HL-60 (cell line): ENCODE results near the gene SV2C.

Experiments used
- DNase-seq, 2 experiments: peaks; one replicate each; pipeline ENCODE4 v3.0.0-alpha.2; 2010 to 2020; ENCODE audit warnings: low read depth in 1 of 2, low spot score in 1 of 2
- H3K27ac ChIP-seq: fragments of 250-450 bp; sonication (Bioruptor Pico); replicated peaks from 2 replicates; pipeline ENCODE4 v1.5.1; 2020; ENCODE audit warnings: mild to moderate bottlenecking, moderate library complexity
- H3K27me3 ChIP-seq: fragments of 250-450 bp; sonication (Bioruptor Pico); 2 replicates; pipeline ENCODE4 v1.5.1; 2021; ENCODE audit warnings: mild to moderate bottlenecking, moderate library complexity; ENCODE audit not compliant: insufficient read depth, poor library complexity, severe bottlenecking
- H3K4me3 ChIP-seq: replicated peaks from 2 replicates; pipeline ENCODE4 v1.5.1; 2011; ENCODE audit warnings: mild to moderate bottlenecking, control low read depth, low read length; ENCODE audit not compliant: insufficient read depth
- CTCF ChIP-seq: IDR thresholded peaks from one replicate; pipeline ENCODE4 v1.5.1; 2011; ENCODE audit warnings: low read length, control low read depth, inconsistent platforms; ENCODE audit not compliant: insufficient read depth
- GABPA ChIP-seq: IDR thresholded peaks from 2 replicates; pipeline ENCODE4 v1.6.1; 2012; ENCODE audit warnings: low read depth
- POLR2AphosphoS5 ChIP-seq: IDR thresholded peaks from 2 replicates; pipeline ENCODE4 v1.6.1; 2012; ENCODE audit warnings: low read depth
- REST ChIP-seq: IDR thresholded peaks from 2 replicates; pipeline ENCODE4 v1.6.1; 2012; ENCODE audit warnings: low read depth; ENCODE audit not compliant: insufficient replicate concordance
- SPI1 ChIP-seq: IDR thresholded peaks from 2 replicates; pipeline ENCODE4 v1.6.1; 2012; ENCODE audit warnings: low read depth, mild to moderate bottlenecking, borderline replicate concordance

SV2C gene

GRCh38 chr5:76245590-76245989 is 162.4 kb downstream of the SV2C start:
- no peaks in the 10 kb centered on the region for H3K27me3 ChIP-seq
- H3K4me3 ChIP-seq, result no peak overlapping the region
- DNase-seq, result no peak
- TF ChIP-seq GABPA, result no peak
- TF ChIP-seq REST, result no peak
- no peak for TF ChIP-seq POLR2AphosphoS5
- TF ChIP-seq SPI1, result no peak
- TF ChIP-seq CTCF, result no peak
- H3K27ac ChIP-seq, result no peak overlapping the region

DNA sequence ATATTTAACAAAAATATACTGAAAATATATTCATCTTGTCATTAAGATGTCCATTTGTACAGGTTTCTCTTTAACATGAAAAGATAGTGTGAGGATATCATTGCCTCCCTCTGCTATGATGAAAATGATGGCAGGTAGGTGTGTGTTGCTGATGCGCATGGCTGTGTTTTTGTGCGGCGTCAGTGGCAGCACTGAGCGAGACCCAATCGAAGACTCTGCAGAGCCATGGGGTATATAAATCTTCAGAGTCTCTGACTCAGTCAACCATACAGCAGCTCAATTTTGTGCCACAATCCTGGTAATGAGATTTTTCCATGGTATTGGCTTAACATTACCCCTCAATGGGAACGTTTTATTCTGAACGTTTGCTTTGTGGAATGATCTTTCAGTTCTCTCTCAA is 166.4 kb downstream of the SV2C start:
- no peak for TF ChIP-seq SPI1
- no peak for TF ChIP-seq GABPA
- TF ChIP-seq POLR2AphosphoS5, result no peak
- no peak overlapping the region for H3K4me3 ChIP-seq
- no peak for DNase-seq
- no peak overlapping the region for H3K27ac ChIP-seq
- H3K27me3 ChIP-seq, result no peaks in the 10 kb centered on the region

DNA sequence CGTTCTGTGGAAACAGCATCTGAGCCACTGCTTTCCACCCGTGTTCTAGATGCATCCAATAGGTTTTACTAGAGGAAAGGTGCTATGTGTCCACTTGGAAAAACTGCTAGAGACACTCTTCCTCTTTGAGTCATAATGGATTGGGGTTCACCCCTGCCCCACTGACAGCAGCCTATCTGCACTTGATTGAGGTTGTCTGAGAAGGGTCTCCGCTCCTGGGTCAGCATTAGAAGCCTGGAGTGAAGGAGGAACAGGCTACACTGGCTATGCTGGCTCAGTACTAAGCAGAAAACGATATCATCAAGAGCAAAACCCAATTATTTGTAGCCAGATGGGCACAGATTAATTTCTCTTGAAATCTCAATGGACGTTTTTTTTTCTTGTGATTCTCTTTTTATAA is 167.3 kb downstream of the SV2C start:
- TF ChIP-seq REST (no peak), GABPA (no peak), POLR2AphosphoS5 (no peak), SPI1 (no peak), CTCF (no peak)
- Histone ChIP-seq H3K4me3 (no peak overlapping the region), H3K27me3 (no peaks in the 10 kb centered on the region), H3K27ac (no peak overlapping the region)
- no peak for DNase-seq

DNA sequence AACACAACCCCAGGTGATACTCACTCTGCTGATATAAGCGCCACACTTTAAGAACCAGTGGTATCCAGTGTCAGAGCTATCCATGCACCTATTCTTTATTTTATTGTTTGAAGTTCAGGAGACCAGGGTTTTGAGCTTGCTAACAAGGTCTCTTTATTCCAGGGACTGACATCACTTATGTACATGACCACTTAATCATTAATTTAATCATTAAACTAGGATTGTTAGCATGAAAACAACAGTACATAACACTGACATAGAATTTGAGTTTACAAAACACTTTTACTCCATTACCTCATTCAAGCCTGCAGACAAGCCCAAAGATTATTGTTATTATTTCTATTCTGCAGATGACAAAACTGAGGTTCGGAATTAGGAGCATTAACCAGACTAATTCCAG is 168.5 kb downstream of the SV2C start:
- DNase-seq, result no peak
- TF ChIP-seq POLR2AphosphoS5 (no peak), SPI1 (no peak), GABPA (no peak), CTCF (no peak), REST (no peak)
- no peak overlapping the region for H3K4me3 ChIP-seq
- H3K27me3 ChIP-seq, result no peaks in the 10 kb centered on the region
- no peak overlapping the region for H3K27ac ChIP-seq
